Measurements from ENCODE around the gene C11orf24.
"Not testable (repeated sequence)": the region's sequence is repeated elsewhere in the genome, so short reads cannot be mapped to it uniquely, and the experiment has no call there.

The C11orf24 gene

GRCh38 chr11:68271781-68272608 is at the start of gene C11orf24:
C11orf24 (minus strand) TSS chr11:68271973; CDS start chr11:68263767, 8,206 bp downstream.
- peak; percentile 47 for DNase-seq

- no peak for DNase-seq
Observed at GRCh38 chr11:68317147-68317785, 45.5 kb upstream of the C11orf24 start.

- no peak for DNase-seq
Observed at GRCh38 chr11:68315171-68315920, 43.6 kb upstream of the C11orf24 start.

GRCh38 chr11:68314203-68315170 is 42.7 kb upstream of the C11orf24 start:
- DNase-seq = no peak

- DNase-seq = no peak
Observed at GRCh38 chr11:68313574-68314202, 41.9 kb upstream of the C11orf24 start.

GRCh38 chr11:68312780-68313573 is 41.2 kb upstream of the C11orf24 start:
- DNase-seq = no peak

GRCh38 chr11:68312117-68312779 is 40.5 kb upstream of the C11orf24 start, which contains the start of gene LRP5:
LRP5 (plus strand) TSS chr11:68312591; CDS start chr11:68312715, 124 bp downstream.
- no peak for DNase-seq

GRCh38 chr11:68311160-68312116 is 39.7 kb upstream of the C11orf24 start:
- no peak for DNase-seq

- no peak for DNase-seq
Observed at GRCh38 chr11:68309621-68310185, 37.9 kb upstream of the C11orf24 start.

GRCh38 chr11:68308068-68308467 is 36.3 kb upstream of the C11orf24 start:
- no peak for DNase-seq

- no peak for DNase-seq
Observed at GRCh38 chr11:68306636-68307035, 34.9 kb upstream of the C11orf24 start.

GRCh38 chr11:68303982-68304780 is 32.4 kb upstream of the C11orf24 start:
- DNase-seq = no peak

GRCh38 chr11:68303083-68303482 is 31.3 kb upstream of the C11orf24 start:
- DNase-seq = no peak

- DNase-seq = no peak
Observed at GRCh38 chr11:68302670-68303069, 30.9 kb upstream of the C11orf24 start.

- DNase-seq = no peak
Observed at GRCh38 chr11:68302256-68302655, 30.5 kb upstream of the C11orf24 start.

GRCh38 chr11:68300076-68300830 is 28.5 kb upstream of the C11orf24 start:
- no peak for DNase-seq

GRCh38 chr11:68299517-68299879 is 27.7 kb upstream of the C11orf24 start:
- not testable (repeated sequence) for DNase-seq
